K562 (cell line): ENCODE results near the gene NDUFV3. TPM values are rescaled to one million over a fixed set of nuclear protein-coding genes. Genes with fewer than 3 reads are reported as not detected.

Source experiments
- ATAC-seq: fragments of 200-7000 bp; cut with Tn5 transposase; 3 replicates; pipeline ENCODE4 v1.9.1; 2020; ENCODE audit warnings: moderate library complexity
- BruUV-seq: library from RNA; stranded (reverse); fragments of 400-500 nt; replicated peaks from 2 replicates; lab custom pipeline; 2021; lab: Mats Ljungman, UMichigan
- CTCF ChIA-PET: fragments of 300-600 bp; formaldehyde crosslinking; extraction: SDS; loops from one replicate; lab custom pipeline; 2021; ENCODE audit warnings: low intra/inter-chr PET ratio; lab: Yijun Ruan, JAX
- POLR2A ChIA-PET: fragments of 300-600, 350-650 bp; sonication (Branson Sonifier 250); formaldehyde crosslinking; extraction: SDS; loops from one replicate; lab custom pipeline; 2021; ENCODE audit warnings: antibody characterized with exemption, inconsistent platforms; lab: Yijun Ruan, JAX
- DNase-seq, 4 experiments: peaks; one replicate each; pipeline versions ENCODE4 v3.0.0 to v3.0.0-alpha.2; 2011 to 2018; ENCODE audit warnings: low spot score in 3 of 4, mixed read lengths in 3 of 4; ENCODE audit errors: extremely low read depth in 1 of 4
- FAIRE-seq: peaks from 2 replicates; lab custom pipeline; 2011; peaks lifted over from hg19 to GRCh38; lab: Jason Lieb, UNC
- H2AFZ ChIP-seq: 2 replicates; pipeline ENCODE4 v1.6.0; 2011; ENCODE audit warnings: low read depth, low read length, control low read depth, inconsistent platforms
- H3K27ac ChIP-seq: fragments of 200-600 bp; 3 replicates; pipeline ENCODE4 v1.8.0; 2011; ENCODE audit warnings: low read depth, mild to moderate bottlenecking, control low read depth, inconsistent platforms, low read length, moderate library complexity, mixed read lengths; ENCODE audit errors: extremely low read depth
- H3K27me3 ChIP-seq, 2 experiments: fragments of 300-600 bp in 1 of 2; 2 replicates in 1 of 2; 3 replicates in 1 of 2; pipeline versions ENCODE4 v1.6.0 to v1.8.0; 2011; ENCODE audit warnings: inconsistent platforms in 2 of 2, low read length in 2 of 2, mild to moderate bottlenecking in 1 of 2, mixed read lengths in 1 of 2, moderate library complexity in 1 of 2; ENCODE audit not compliant: control insufficient read depth in 2 of 2, insufficient read depth in 2 of 2
- H3K36me3 ChIP-seq: fragments of 300-600 bp; 3 replicates; pipeline ENCODE4 v1.8.0; 2011; ENCODE audit warnings: mild to moderate bottlenecking, low read length, inconsistent platforms; ENCODE audit not compliant: control insufficient read depth, insufficient read depth
- H3K4me1 ChIP-seq, 2 experiments: fragments of 200-600 bp in 1 of 2; replicated peaks in 1 of 2; 2 replicates in 1 of 2; 3 replicates in 1 of 2; pipeline versions ENCODE4 v1.5.1 to v1.8.0; 2011; ENCODE audit warnings: inconsistent platforms in 2 of 2, low read length in 2 of 2, mild to moderate bottlenecking in 1 of 2, mixed read lengths in 1 of 2, moderate library complexity in 1 of 2; ENCODE audit not compliant: control insufficient read depth in 2 of 2, insufficient read depth in 2 of 2
- H3K4me2 ChIP-seq: 2 replicates; pipeline ENCODE4 v1.6.1; 2011; ENCODE audit warnings: low read length, control low read depth, inconsistent platforms, mixed read lengths; ENCODE audit not compliant: insufficient read depth
- H3K4me3 ChIP-seq: fragments of 200-600 bp; sonication (generic), shearing (Covaris generic); 2 replicates; pipeline ENCODE4 v1.5.1; 2016; ENCODE audit warnings: control low read depth, inconsistent platforms
- H3K79me2 ChIP-seq: fragments of 200-600 bp; 3 replicates; pipeline ENCODE4 v1.8.0; 2011; ENCODE audit warnings: low read length, inconsistent platforms; ENCODE audit not compliant: control insufficient read depth, insufficient read depth
- H3K9ac ChIP-seq, 2 experiments: 2 replicates each; pipeline versions ENCODE4 v1.6.0 to v1.6.1; 2011; ENCODE audit warnings: low read depth in 2 of 2, low read length in 2 of 2, control low read depth in 1 of 2, inconsistent platforms in 1 of 2, mild to moderate bottlenecking in 1 of 2, mixed read lengths in 1 of 2; ENCODE audit not compliant: insufficient read depth in 1 of 2
- H3K9me1 ChIP-seq: one replicate; pipeline ENCODE4 v1.6.0; 2011; ENCODE audit warnings: inconsistent platforms, mild to moderate bottlenecking, low read length, moderate library complexity; ENCODE audit not compliant: control insufficient read depth, insufficient read depth
- H3K9me3 ChIP-seq: replicated peaks from 2 replicates; pipeline ENCODE4 v1.5.1; 2011; ENCODE audit warnings: low read depth, low read length, inconsistent platforms; ENCODE audit not compliant: control insufficient read depth, insufficient read depth
- H4K20me1 ChIP-seq: replicated peaks from 2 replicates; pipeline ENCODE4 v1.6.1; 2011; ENCODE audit warnings: low read length, inconsistent platforms, mixed read lengths; ENCODE audit not compliant: control insufficient read depth, insufficient read depth
- CHD4 ChIP-seq: fragments of 200-600 bp; sonication (generic); IDR thresholded peaks from 3 replicates; pipeline ENCODE4 v1.6.1; 2012; ENCODE audit warnings: low read depth, mild to moderate bottlenecking, mixed read lengths, low read length, inconsistent platforms; ENCODE audit not compliant: insufficient read depth, insufficient replicate concordance, poor library complexity, severe bottlenecking
- DIDO1 ChIP-seq: fragments of 450-650 bp; IDR thresholded peaks from 2 replicates; pipeline ENCODE4 v1.6.1; 2016; ENCODE audit warnings: low read depth, missing biosample characterization, missing genetic modification characterization
- ESRRA ChIP-seq: fragments of 450-650 bp; IDR thresholded peaks from 2 replicates; pipeline ENCODE4 v1.6.1; 2014; ENCODE audit warnings: low read depth, mild to moderate bottlenecking, moderate library complexity, borderline replicate concordance
- FOXM1 ChIP-seq, 2 experiments: fragments of 450-650 bp in 1 of 2; sonication (generic) in 1 of 2; formaldehyde crosslinking in 1 of 2; IDR thresholded peaks; 2 replicates each; pipeline versions ENCODE4 v1.6.1 to v1.9.0; 2017 to 2022; ENCODE audit warnings: low read depth in 2 of 2, mild to moderate bottlenecking in 2 of 2, missing genetic modification reagents in 1 of 2, moderate library complexity in 1 of 2
- GTF2B ChIP-seq: IDR thresholded peaks from 2 replicates; pipeline ENCODE4 v1.6.1; 2011; ENCODE audit not compliant: insufficient read length; ENCODE audit errors: extremely low read depth
- IFI16 ChIP-seq: fragments of 250-450 bp; sonication (Bioruptor Pico); IDR thresholded peaks from 2 replicates; pipeline ENCODE4 v2.1.2; 2022; ENCODE audit warnings: mild to moderate bottlenecking, inconsistent platforms
- ILK ChIP-seq: fragments of 450-650 bp; IDR thresholded peaks from 2 replicates; pipeline ENCODE4 v1.6.1; 2016; ENCODE audit warnings: missing genetic modification characterization, low read depth, mild to moderate bottlenecking, missing compliant biosample characterization, moderate library complexity, borderline replicate concordance
- LARP7 ChIP-seq: fragments of 450-650 bp; IDR thresholded peaks from 2 replicates; pipeline ENCODE4 v1.6.1; 2016
- NCOA2 ChIP-seq, 2 experiments: fragments of 450-650 bp; IDR thresholded peaks; 2 replicates each; pipeline ENCODE4 v1.6.1; 2018; ENCODE audit warnings: mild to moderate bottlenecking in 2 of 2, moderate library complexity in 1 of 2; ENCODE audit not compliant: partially characterized antibody in 2 of 2
- RNF219 ChIP-seq: fragments of 250-450 bp; sonication (Bioruptor Pico); IDR thresholded peaks from 2 replicates; pipeline ENCODE4 v1.5.0; 2022; ENCODE audit warnings: mild to moderate bottlenecking
- TAF9B ChIP-seq: fragments of 450-650 bp; IDR thresholded peaks from 2 replicates; pipeline ENCODE4 v1.6.1; 2018; ENCODE audit warnings: mild to moderate bottlenecking; ENCODE audit not compliant: partially characterized antibody
- ZNF174 ChIP-seq: fragments of 250-450 bp; sonication (Bioruptor Pico); IDR thresholded peaks from 2 replicates; pipeline ENCODE4 v1.4.0; 2020; ENCODE audit warnings: mild to moderate bottlenecking
- ZNF584 ChIP-seq: fragments of 200-800 bp; sonication (Bioruptor generic); IDR thresholded peaks from 2 replicates; pipeline ENCODE4 v1.6.1; 2016; ENCODE audit warnings: low read depth, mild to moderate bottlenecking, missing genetic modification characterization, missing compliant biosample characterization
- WGBS: fragments of 100-300 bp; shearing (Covaris generic); methylation state at CpG from one replicate; pipeline ENCODE4 v1.1.6; 2016; ENCODE audit warnings: low coverage, mixed read lengths; ENCODE audit not compliant: insufficient coverage; ENCODE audit errors: missing lambda C conversion rate; 5-methylcytosine and 5-hydroxymethylcytosine counted together
- in situ Hi-C: fragments of 300-500 bp; cut with MboI; formaldehyde crosslinking; loops from 4 replicates; pipeline ENCODE4 v1.15.0; 2018; ENCODE audit warnings: inconsistent platforms, mixed read lengths
- intact Hi-C: fragments of 100-400 bp; cut with micrococcal nuclease; formaldehyde crosslinking; loops from 2 replicates; pipeline ENCODE4 v1.14.2; 2022
- polyA plus RNA-seq, 8 experiments: library from polyadenylated mRNA; depleted of rRNA in 4 of 8; stranded (reverse) in 5 of 8; unstranded in 3 of 8; fragments of >200 nt; fragmentation: Nextera tagmentation in 2 of 8; fragmentation: Illumina TruSeq in 1 of 8; extraction: Ambion mirVana in 2 of 8; extraction: Trizol in 1 of 8; gene quantifications; 2 replicates each; pipeline versions ENCODE4 v1.2.1 to v1.2.3, GENCODE V29; 2011 to 2014; ENCODE audit warnings: inconsistent platforms in 1 of 8, missing spikeins in 1 of 8
- total RNA-seq, 7 experiments: library from RNA; depleted of rRNA in 6 of 7; stranded (reverse); fragments of >200 nt in 6 of 7; fragmentation: Illumina TruSeq in 2 of 7; extraction: Trizol in 2 of 7; gene quantifications; 2 replicates each; pipeline versions ENCODE4 v1.2.1 to v1.2.3, GENCODE V29; 2011 to 2021; ENCODE audit warnings: low replicate concordance in 1 of 7

The NDUFV3 gene
- total and polyA plus RNA-seq, 9 of the 15 experiments (the other 6 are each of a cell fraction or from before 2014, with no cell fraction given), result 19.1 to 87.8 (median 74.3) TPM

- peak; percentile 37 for TF ChIP-seq ESRRA
- TF ChIP-seq NCOA2 (IDR thresholded peaks at IDR 0.05; ENCODE audit: partially characterized antibody in 2 of 2), result no peak
- TF ChIP-seq DIDO1 (tag), result peak; percentile 84
- no peak for TF ChIP-seq LARP7
- TF ChIP-seq GTF2B, result peak; percentile 51
- TF ChIP-seq CHD4, result no peak
- no peak for TF ChIP-seq IFI16 (CRISPR knock-in tag)
- peak; percentile 92 for TF ChIP-seq TAF9B
Measured at GRCh38 chr21:42878993-42879787, 13.9 kb upstream of the NDUFV3 start, which contains the start of gene WDR4 (continued).

- no peaks in the 10 kb centered on the region; the same call in 1 of the 2 replicates for H3K9me3 ChIP-seq
- 0 out of 2 replicates have a peak overlapping the region, but pooled peaks have one; percentile 98 for H2AFZ ChIP-seq
- peaks cover 30% of the 10 kb centered on the region for H3K36me3 ChIP-seq
- H3K79me2 ChIP-seq, result peaks cover 54% of the 10 kb centered on the region
- H3K4me1 ChIP-seq, result peaks cover 0 to 11% of the 10 kb centered on the region in 2 experiments; a peak in 2 of 5 replicates
- CTCF ChIA-PET, result no interaction called here
- in situ Hi-C loops, result no loop called here
- FAIRE-seq (no peak), ATAC-seq (no peak), DNase-seq (no peak)
- no peaks in the 10 kb centered on the region for H4K20me1 ChIP-seq
- no peaks in the 10 kb centered on the region for H3K9me1 ChIP-seq
- BruUV-seq, result TSS peak; percentile 80
- H3K27ac ChIP-seq, result peak overlapping the region; percentile 91; the same call in 2 of the 3 replicates
- H3K27me3 ChIP-seq, result no peaks in the 10 kb centered on the region
- H3K9ac ChIP-seq, result peak overlapping the region; percentile 94 to 98
- peak overlapping the region; percentile 76 for H3K4me3 ChIP-seq
- WGBS, result 75% methylated on average over 6 of the region's 6 CpGs
- peak overlapping the region; percentile 99 for H3K4me2 ChIP-seq
- TF ChIP-seq RNF219 (CRISPR knock-in tag) (no peak), FOXM1 (IDR thresholded peaks at IDR 0.05; ENCODE audit: low read depth) (no peak), FOXM1 (CRISPR knock-in tag; IDR thresholded peaks at IDR 0.05; ENCODE audit: low read depth) (no peak), ILK (tag) (no peak), ZNF174 (no peak), ZNF584 (CRISPR knock-in tag) (peak; percentile 99)
- POLR2A ChIA-PET, result interaction anchor here (0.7 to 2.9 kb wide), 4 partner anchors 11 to 43 kb away, joined by 3 to 22 read pairs (median 4); partner anchors contain the start of gene NDUFV3
- intact Hi-C loops, result no loop called here
Measured at GRCh38 chr21:42880352-42880751, 12.8 kb upstream of the NDUFV3 start.
